Psoas muscle (tissue), 8 donors: ENCODE results near the gene SLC1A2. TPM values are rescaled to one million over a fixed set of nuclear protein-coding genes. Genes with fewer than 3 reads are reported as not detected.

Experiments used
- ATAC-seq, 4 donors: fragments of 200-7000 bp; cut with Tn5 transposase; one replicate each; pipeline ENCODE4 v1.9.1; 2020; ENCODE audit warnings: moderate library complexity in 3 of 4, mild to moderate bottlenecking in 2 of 4
- DNase-seq, 2 donors: peaks; one replicate each; pipeline ENCODE4 v3.0.0-alpha.2; 2020
- H3K27ac ChIP-seq: fragments of 200-600 bp; one replicate; pipeline ENCODE4 v1.8.0; 2022
- H3K27me3 ChIP-seq, 3 donors: fragments of 200-600 bp in 1 of 3; one replicate each; pipeline versions ENCODE4 v1.6.1 to v1.8.0; 2013 to 2022; ENCODE audit warnings: low read length in 2 of 3, mild to moderate bottlenecking in 2 of 3, moderate library complexity in 1 of 3; ENCODE audit not compliant: insufficient read depth in 3 of 3
- H3K36me3 ChIP-seq, 2 donors: fragments of 200-600 bp in 1 of 2; one replicate each; pipeline versions ENCODE4 v1.6.1 to v1.8.0; 2013 to 2022; ENCODE audit warnings: low read depth in 1 of 2, mild to moderate bottlenecking in 1 of 2, moderate library complexity in 1 of 2; ENCODE audit not compliant: insufficient read depth in 1 of 2
- H3K4me1 ChIP-seq: fragments of 200-600 bp; one replicate; pipeline ENCODE4 v1.8.0; 2022
- H3K4me3 ChIP-seq: fragments of 200-600 bp; one replicate; pipeline ENCODE4 v1.8.0; 2022; ENCODE audit warnings: mild to moderate bottlenecking
- H3K9me3 ChIP-seq: fragments of 200-600 bp; one replicate; pipeline ENCODE4 v1.8.0; 2022
- WGBS, 3 donors: extraction: QIAGEN DNeasy Blood & Tissue Kit; methylation state at CpG; one replicate each; pipeline versions ENCODE4 v1.1.6 to v1.1.7; 2013; 5-methylcytosine and 5-hydroxymethylcytosine counted together
- intact Hi-C, 2 donors: fragments of 100-400 bp; cut with DNase I; formaldehyde crosslinking; loops; one replicate each; pipeline versions ENCODE4 v1.11.0 to v1.14.2; 2022
- polyA plus RNA-seq, 3 donors: library from polyadenylated mRNA; stranded (reverse); fragments of 200-250 nt; gene quantifications; one replicate each; pipeline ENCODE4 v1.2.3, GENCODE V29; 2013
- total RNA-seq, 4 donors: library from RNA; stranded (reverse); fragmentation: NEBNext Ultra II Directional in 2 of 4; extraction: Animal tissue kit (Norgen Biotek cat#: 25700) in 2 of 4; gene quantifications; one replicate each; pipeline versions ENCODE4 v1.2.1 to v1.2.4, GENCODE V29; 2021 to 2023
- TF ChIP-seq, protein P1 (sequence below): fragments of 200-600 bp; IDR thresholded peaks from one replicate; pipeline ENCODE4 v1.8.0; 2022; ENCODE audit warnings: antibody characterized with exemption
- donor health status: healthy with polysubstance abuse.
- donor health status: DM: no; HTN: no; CAD: no; lungs with moderate emphysema.
- donor health status: Bipolar disorder and iron deficiency.
- donor health status: healthy.
- donor health status: DM: yes; HTN: yes; CAD: no.
- donor health status: DM: no; HTN: no; CAD: no.
- donor health status: DM: no; HTN: no; CAD: no.
- donor health status: DM: yes; HTN: yes; CAD: no.

The SLC1A2 gene
- total and polyA plus RNA-seq, 7 donors = 0.05 to 2.0 (median 0.35) TPM

GRCh38 chr11:35207471-35208403 lies 211.6 kb downstream of the SLC1A2 start:
- no peaks in the 10 kb centered on the region for H3K9me3 ChIP-seq
- ATAC-seq = no peak
- no peak for DNase-seq
- intact Hi-C loops = no loop called here
- H3K4me3 ChIP-seq = no peak overlapping the region
- no peak overlapping the region for H3K27ac ChIP-seq
- H3K4me1 ChIP-seq = no peaks in the 10 kb centered on the region
- 89 to 93% (median 90%) methylated on average over 10 of the region's 10 CpGs for WGBS, 3 donors
- H3K27me3 ChIP-seq = no peaks in the 10 kb centered on the region
- H3K36me3 ChIP-seq = peaks cover 0 to 4% of the 10 kb centered on the region in 2 donors
- TF ChIP-seq, protein P1, sequence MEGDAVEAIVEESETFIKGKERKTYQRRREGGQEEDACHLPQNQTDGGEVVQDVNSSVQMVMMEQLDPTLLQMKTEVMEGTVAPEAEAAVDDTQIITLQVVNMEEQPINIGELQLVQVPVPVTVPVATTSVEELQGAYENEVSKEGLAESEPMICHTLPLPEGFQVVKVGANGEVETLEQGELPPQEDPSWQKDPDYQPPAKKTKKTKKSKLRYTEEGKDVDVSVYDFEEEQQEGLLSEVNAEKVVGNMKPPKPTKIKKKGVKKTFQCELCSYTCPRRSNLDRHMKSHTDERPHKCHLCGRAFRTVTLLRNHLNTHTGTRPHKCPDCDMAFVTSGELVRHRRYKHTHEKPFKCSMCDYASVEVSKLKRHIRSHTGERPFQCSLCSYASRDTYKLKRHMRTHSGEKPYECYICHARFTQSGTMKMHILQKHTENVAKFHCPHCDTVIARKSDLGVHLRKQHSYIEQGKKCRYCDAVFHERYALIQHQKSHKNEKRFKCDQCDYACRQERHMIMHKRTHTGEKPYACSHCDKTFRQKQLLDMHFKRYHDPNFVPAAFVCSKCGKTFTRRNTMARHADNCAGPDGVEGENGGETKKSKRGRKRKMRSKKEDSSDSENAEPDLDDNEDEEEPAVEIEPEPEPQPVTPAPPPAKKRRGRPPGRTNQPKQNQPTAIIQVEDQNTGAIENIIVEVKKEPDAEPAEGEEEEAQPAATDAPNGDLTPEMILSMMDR = no peak

DNA sequence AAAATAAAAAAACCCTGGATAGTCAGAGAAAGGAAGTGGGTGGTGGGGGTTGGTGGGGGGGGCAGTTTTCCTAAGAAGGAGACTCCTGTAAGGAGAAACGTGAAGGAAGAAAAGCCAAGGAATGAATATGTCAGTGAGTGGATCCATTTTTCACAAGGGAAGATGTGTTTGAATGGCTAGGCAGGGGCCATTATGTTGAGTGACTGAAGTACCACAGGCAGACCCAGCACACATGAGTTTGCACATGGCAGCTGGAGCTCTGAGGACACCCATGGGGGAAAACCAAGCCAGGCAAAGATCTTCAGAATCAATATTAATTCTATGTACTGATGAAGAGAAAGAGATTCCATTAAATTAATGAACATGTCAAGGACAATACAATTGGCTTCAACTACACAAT lies 212.7 kb downstream of the SLC1A2 start:
- no peak overlapping the region for H3K4me3 ChIP-seq
- intact Hi-C loops = no loop called here
- no peaks in the 10 kb centered on the region for H3K9me3 ChIP-seq
- DNase-seq (no peak), ATAC-seq (no peak)
- TF ChIP-seq, protein P1 = no peak
- H3K27me3 ChIP-seq = no peaks in the 10 kb centered on the region
- no peak overlapping the region for H3K27ac ChIP-seq
- H3K36me3 ChIP-seq = peaks cover 0 to 4% of the 10 kb centered on the region in 2 donors
- no peaks in the 10 kb centered on the region for H3K4me1 ChIP-seq
- 81 to 83% (median 81%) methylated on average over 1 of the region's 1 CpG for WGBS, 3 donors

GRCh38 chr11:35204614-35205013 lies 214.7 kb downstream of the SLC1A2 start:
- intact Hi-C loops = loop anchor here in 1 of 2 donors (5.0 kb wide), 1 partner anchor 798 kb away; no protein-coding TSS in a partner anchor
- Histone ChIP-seq H3K36me3 (peaks cover 4 to 6% of the 10 kb centered on the region in 2 donors), H3K4me3 (no peak overlapping the region), H3K9me3 (no peaks in the 10 kb centered on the region), H3K27ac (no peak overlapping the region), H3K4me1 (no peaks in the 10 kb centered on the region), H3K27me3 (no peaks in the 10 kb centered on the region)
- TF ChIP-seq, protein P1 = no peak
- DNase-seq = no peak
- no peak for ATAC-seq
- WGBS, 3 donors = 70 to 85% (median 72%) methylated on average over 5 of the region's 5 CpGs

Other genes with a start within 250 kb of the SLC1A2 start
- gene PAMR1, start 106.1 kb upstream of the SLC1A2 start, total RNA-seq = 1 to 10 TPM in 1 of 4 donors, under 1 TPM in 3; 0.37 to 1.9 (median 0.72) TPM
- under 1 TPM; 0.16 to 0.91 (median 0.72) TPM for gene PAMR1, start 106.1 kb upstream of the SLC1A2 start, polyA plus RNA-seq
- gene FJX1, start 198.9 kb upstream of the SLC1A2 start, total RNA-seq = 1 to 10 TPM in 3 of 4 donors, under 1 TPM in 1; 0.75 to 4.0 (median 3.1) TPM
- gene FJX1, start 198.9 kb upstream of the SLC1A2 start, polyA plus RNA-seq = 1 to 10 TPM in 1 of 3 donors, under 1 TPM in 2; 0.60 to 8.0 (median 0.96) TPM
- gene TRIM44, start 243.2 kb upstream of the SLC1A2 start, total RNA-seq = 10 to 100 TPM; 34.0 to 46.8 (median 41.9) TPM
- gene TRIM44, start 243.2 kb upstream of the SLC1A2 start, polyA plus RNA-seq = 10 to 100 TPM in 2 of 3 donors, 1 to 10 TPM in 1; 6.8 to 32.2 (median 32.0) TPM